HepG2 (cell line): ENCODE data around the gene SEMA6B. TPM values are rescaled to one million over a fixed set of nuclear protein-coding genes. Genes with fewer than 3 reads are reported as not detected.
A peak's percentile ranks its signal among the peaks of the same experiment; 100 is the strongest.

Experiments used
- DNMT3B ChIP-seq: conservative IDR thresholded peaks from 2 replicates; pipeline ENCODE4 v1.6.1; 2016; ENCODE audit warnings: missing biosample characterization, control low read depth
- FIP1L1 ChIP-seq: fragments of 200-400 bp; formaldehyde crosslinking; IDR thresholded peaks from 2 replicates; pipeline ENCODE4 v1.6.1; 2018; ENCODE audit warnings: low read depth, mild to moderate bottlenecking, low read length, moderate library complexity, borderline replicate concordance; ENCODE audit not compliant: insufficient read depth
- FLYWCH1 ChIP-seq: sonication (generic); formaldehyde crosslinking; IDR thresholded peaks from 2 replicates; pipeline ENCODE4 v1.8.1; 2023; ENCODE audit warnings: mild to moderate bottlenecking, missing genetic modification reagents
- HNRNPUL1 ChIP-seq: fragments of 200-400 bp; formaldehyde crosslinking; IDR thresholded peaks from 2 replicates; pipeline ENCODE4 v1.6.1; 2017; ENCODE audit warnings: low read depth, mild to moderate bottlenecking, low read length, moderate library complexity
- KLF13 ChIP-seq: sonication (generic); formaldehyde crosslinking; IDR thresholded peaks from 2 replicates; pipeline ENCODE4 v1.4.0; 2020; ENCODE audit warnings: mild to moderate bottlenecking, missing genetic modification reagents
- TARDBP ChIP-seq: sonication (generic); formaldehyde crosslinking; IDR thresholded peaks from 2 replicates; pipeline ENCODE4 v1.8.0; 2022; ENCODE audit warnings: mild to moderate bottlenecking, missing genetic modification reagents
- TOE1 ChIP-seq: sonication (generic); formaldehyde crosslinking; IDR thresholded peaks from 2 replicates; pipeline ENCODE4 v1.4.0; 2020; ENCODE audit warnings: mild to moderate bottlenecking, missing genetic modification reagents
- ZBTB21 ChIP-seq: sonication (generic); formaldehyde crosslinking; IDR thresholded peaks from 2 replicates; pipeline ENCODE4 v1.4.0; 2020; ENCODE audit warnings: missing genetic modification reagents
- ZEB1 ChIP-seq: IDR thresholded peaks from 2 replicates; pipeline ENCODE4 v1.6.1; 2012; ENCODE audit warnings: mild to moderate bottlenecking, low read depth, inconsistent platforms; ENCODE audit not compliant: insufficient replicate concordance
- ZFYVE20 ChIP-seq: sonication (generic); formaldehyde crosslinking; IDR thresholded peaks from 2 replicates; pipeline ENCODE4 v1.8.0; 2023; ENCODE audit warnings: low read depth, mild to moderate bottlenecking, moderate library complexity, missing genetic modification reagents, borderline replicate concordance
- ZNF446 ChIP-seq: sonication (generic); formaldehyde crosslinking; IDR thresholded peaks from 2 replicates; pipeline ENCODE4 v1.5.0; 2020; ENCODE audit warnings: mild to moderate bottlenecking, missing genetic modification reagents
- ZNF552 ChIP-seq: sonication (generic); formaldehyde crosslinking; IDR thresholded peaks from 2 replicates; pipeline ENCODE4 v1.9.0; 2022; ENCODE audit warnings: missing genetic modification reagents, mild to moderate bottlenecking, borderline replicate concordance
- ZNF557 ChIP-seq: sonication (generic); formaldehyde crosslinking; IDR thresholded peaks from 2 replicates; pipeline ENCODE4 v1.4.0; 2020; ENCODE audit warnings: missing genetic modification reagents
- ZNF572 ChIP-seq: sonication (generic); formaldehyde crosslinking; IDR thresholded peaks from 2 replicates; pipeline ENCODE4 v1.5.1; 2020; ENCODE audit warnings: mild to moderate bottlenecking, missing genetic modification reagents
- ZNF672 ChIP-seq: sonication (generic); formaldehyde crosslinking; IDR thresholded peaks from 2 replicates; pipeline ENCODE4 v1.8.1; 2022; ENCODE audit warnings: missing genetic modification reagents
- ZNF749 ChIP-seq: sonication (generic); formaldehyde crosslinking; IDR thresholded peaks from 2 replicates; pipeline ENCODE4 v1.8.0; 2022; ENCODE audit warnings: mild to moderate bottlenecking, missing genetic modification reagents, moderate library complexity, borderline replicate concordance
- ZNF878 ChIP-seq: sonication (generic); formaldehyde crosslinking; IDR thresholded peaks from 2 replicates; pipeline ENCODE4 v1.8.1; 2023; ENCODE audit warnings: mild to moderate bottlenecking, missing genetic modification reagents, moderate library complexity
- ZSCAN12 ChIP-seq: sonication (generic); formaldehyde crosslinking; IDR thresholded peaks from 2 replicates; pipeline ENCODE4 v1.9.0; 2021; ENCODE audit warnings: mild to moderate bottlenecking, missing genetic modification reagents
- polyA plus RNA-seq, 8 experiments: library from polyadenylated mRNA; depleted of rRNA in 3 of 8; stranded (reverse) in 7 of 8; unstranded in 1 of 8; fragments of >200 nt; fragmentation: Illumina TruSeq in 4 of 8; extraction: Trizol in 4 of 8; gene quantifications; 2 replicates each; pipeline versions ENCODE4 v1.2.1 to v1.2.3, GENCODE V29; 2011 to 2016; ENCODE audit warnings: low read depth in 4 of 8, missing spikeins in 1 of 8, mixed read lengths in 1 of 8; ENCODE audit not compliant: insufficient read depth in 1 of 8
- total RNA-seq, 5 experiments: library from RNA; depleted of rRNA; stranded (reverse); fragments of >200 nt; fragmentation: Illumina TruSeq; extraction: Trizol; gene quantifications; 2 replicates each; pipeline ENCODE4 v1.2.3, GENCODE V29; 2016; ENCODE audit warnings: low read depth in 1 of 5
- TF ChIP-seq, protein P1 (sequence below): sonication (generic); formaldehyde crosslinking; conservative IDR thresholded peaks from 2 replicates; pipeline ENCODE4 v1.8.0; 2022; ENCODE audit warnings: missing genetic modification reagents
- TF ChIP-seq, protein P2 (sequence below): sonication (generic); formaldehyde crosslinking; IDR thresholded peaks from 2 replicates; pipeline ENCODE4 v1.5.1; 2020; ENCODE audit warnings: mild to moderate bottlenecking, missing genetic modification reagents, moderate library complexity
- TF ChIP-seq, protein P3 (sequence below): sonication (generic); formaldehyde crosslinking; IDR thresholded peaks from 2 replicates; pipeline ENCODE4 v1.5.0; 2020; ENCODE audit warnings: mild to moderate bottlenecking, missing genetic modification reagents
- TF ChIP-seq, protein P4 (sequence below): sonication (generic); formaldehyde crosslinking; IDR thresholded peaks from 2 replicates; pipeline ENCODE4 v1.4.0; 2020; ENCODE audit warnings: missing genetic modification reagents

Gene SEMA6B
- total and polyA plus RNA-seq, 2 of the 13 experiments (the other 11 are each of a cell fraction or from before 2014, with no cell fraction given) = 45.5 to 67.1 TPM

DNA sequence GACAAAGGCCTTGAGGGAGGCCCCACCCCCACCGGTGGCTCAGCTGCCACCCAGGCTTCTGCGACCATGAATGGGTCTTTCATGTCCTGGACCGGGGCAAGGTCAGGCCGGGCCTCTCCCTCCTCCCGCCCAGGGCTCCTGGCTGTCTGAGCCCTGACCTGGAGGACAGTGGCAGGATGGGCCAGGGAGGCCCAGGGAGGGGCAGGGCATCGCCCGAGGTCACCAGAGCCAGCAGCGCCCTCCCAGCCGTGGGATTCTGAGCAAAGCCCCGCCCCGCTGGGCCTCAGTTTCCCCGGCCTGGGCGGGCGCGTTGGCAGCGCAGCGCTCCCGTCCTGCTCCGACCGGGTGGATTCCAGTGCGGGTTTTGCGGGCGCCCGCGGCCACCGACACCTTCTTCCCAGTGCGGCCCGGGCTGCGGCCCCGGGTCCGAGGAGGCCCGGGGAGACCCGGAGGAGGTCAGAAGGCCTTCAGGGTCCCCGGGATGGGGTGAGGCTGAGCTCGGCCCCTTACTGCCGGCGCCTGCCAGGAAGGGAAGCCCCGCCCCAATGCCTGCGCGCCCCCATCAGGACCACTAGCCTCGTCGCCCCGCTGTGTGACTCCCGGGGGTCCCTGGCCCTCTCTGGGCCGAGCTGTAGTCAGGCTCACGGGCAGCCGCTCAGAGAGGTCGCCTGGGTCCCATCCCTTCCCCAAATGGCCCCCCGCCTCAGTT lies 24.6 kb upstream of the SEMA6B start (continued):
- TF ChIP-seq ZEB1 (no peak), ZNF557 (CRISPR knock-in tag) (0 out of 2 replicates have a peak, but pooled peaks have one; percentile 36), ZNF552 (CRISPR knock-in tag) (peak; percentile 40; the same call in 1 of the 2 replicates), ZNF749 (CRISPR knock-in tag) (no peak; the same call in 1 of the 2 replicates), ZNF672 (CRISPR knock-in tag) (peak; percentile 32; the same call in 1 of the 2 replicates), ZNF446 (CRISPR knock-in tag) (0 out of 2 replicates have a peak, but pooled peaks have one; percentile 3), FLYWCH1 (CRISPR knock-in tag) (no peak), HNRNPUL1 (0 out of 2 replicates have a peak, but pooled peaks have one; percentile 39), ZSCAN12 (peak; percentile 79; the same call in 1 of the 2 replicates), KLF13 (no peak), FIP1L1 (no peak), ZFYVE20 (CRISPR knock-in tag) (no peak), ZBTB21 (CRISPR knock-in tag) (no peak), TARDBP (CRISPR knock-in tag) (peak; percentile 69), ZNF878 (peak; percentile 54; the same call in 1 of the 2 replicates), DNMT3B (no peak), TOE1 (CRISPR knock-in tag) (0 out of 2 replicates have a peak, but pooled peaks have one; percentile 35), ZNF572 (no peak)
- TF ChIP-seq, protein P1, sequence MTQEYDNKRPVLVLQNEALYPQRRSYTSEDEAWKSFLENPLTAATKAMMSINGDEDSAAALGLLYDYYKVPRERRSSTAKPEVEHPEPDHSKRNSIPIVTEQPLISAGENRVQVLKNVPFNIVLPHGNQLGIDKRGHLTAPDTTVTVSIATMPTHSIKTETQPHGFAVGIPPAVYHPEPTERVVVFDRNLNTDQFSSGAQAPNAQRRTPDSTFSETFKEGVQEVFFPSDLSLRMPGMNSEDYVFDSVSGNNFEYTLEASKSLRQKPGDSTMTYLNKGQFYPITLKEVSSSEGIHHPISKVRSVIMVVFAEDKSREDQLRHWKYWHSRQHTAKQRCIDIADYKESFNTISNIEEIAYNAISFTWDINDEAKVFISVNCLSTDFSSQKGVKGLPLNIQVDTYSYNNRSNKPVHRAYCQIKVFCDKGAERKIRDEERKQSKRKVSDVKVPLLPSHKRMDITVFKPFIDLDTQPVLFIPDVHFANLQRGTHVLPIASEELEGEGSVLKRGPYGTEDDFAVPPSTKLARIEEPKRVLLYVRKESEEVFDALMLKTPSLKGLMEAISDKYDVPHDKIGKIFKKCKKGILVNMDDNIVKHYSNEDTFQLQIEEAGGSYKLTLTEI (CRISPR knock-in tag) = no peak
- TF ChIP-seq, protein P2, sequence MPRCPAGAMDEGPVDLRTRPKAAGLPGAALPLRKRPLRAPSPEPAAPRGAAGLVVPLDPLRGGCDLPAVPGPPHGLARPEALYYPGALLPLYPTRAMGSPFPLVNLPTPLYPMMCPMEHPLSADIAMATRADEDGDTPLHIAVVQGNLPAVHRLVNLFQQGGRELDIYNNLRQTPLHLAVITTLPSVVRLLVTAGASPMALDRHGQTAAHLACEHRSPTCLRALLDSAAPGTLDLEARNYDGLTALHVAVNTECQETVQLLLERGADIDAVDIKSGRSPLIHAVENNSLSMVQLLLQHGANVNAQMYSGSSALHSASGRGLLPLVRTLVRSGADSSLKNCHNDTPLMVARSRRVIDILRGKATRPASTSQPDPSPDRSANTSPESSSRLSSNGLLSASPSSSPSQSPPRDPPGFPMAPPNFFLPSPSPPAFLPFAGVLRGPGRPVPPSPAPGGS = no peak; the same call in 1 of the 2 replicates
- TF ChIP-seq, protein P3, sequence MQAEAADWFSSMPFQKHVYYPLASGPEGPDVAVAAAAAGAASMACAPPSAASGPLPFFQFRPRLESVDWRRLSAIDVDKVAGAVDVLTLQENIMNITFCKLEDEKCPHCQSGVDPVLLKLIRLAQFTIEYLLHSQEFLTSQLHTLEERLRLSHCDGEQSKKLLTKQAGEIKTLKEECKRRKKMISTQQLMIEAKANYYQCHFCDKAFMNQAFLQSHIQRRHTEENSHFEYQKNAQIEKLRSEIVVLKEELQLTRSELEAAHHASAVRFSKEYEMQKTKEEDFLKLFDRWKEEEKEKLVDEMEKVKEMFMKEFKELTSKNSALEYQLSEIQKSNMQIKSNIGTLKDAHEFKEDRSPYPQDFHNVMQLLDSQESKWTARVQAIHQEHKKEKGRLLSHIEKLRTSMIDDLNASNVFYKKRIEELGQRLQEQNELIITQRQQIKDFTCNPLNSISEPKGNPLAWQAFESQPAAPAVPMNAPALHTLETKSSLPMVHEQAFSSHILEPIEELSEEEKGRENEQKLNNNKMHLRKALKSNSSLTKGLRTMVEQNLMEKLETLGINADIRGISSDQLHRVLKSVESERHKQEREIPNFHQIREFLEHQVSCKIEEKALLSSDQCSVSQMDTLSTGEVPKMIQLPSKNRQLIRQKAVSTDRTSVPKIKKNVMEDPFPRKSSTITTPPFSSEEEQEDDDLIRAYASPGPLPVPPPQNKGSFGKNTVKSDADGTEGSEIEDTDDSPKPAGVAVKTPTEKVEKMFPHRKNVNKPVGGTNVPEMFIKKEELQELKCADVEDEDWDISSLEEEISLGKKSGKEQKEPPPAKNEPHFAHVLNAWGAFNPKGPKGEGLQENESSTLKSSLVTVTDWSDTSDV = peak; percentile 19; the same call in 1 of the 2 replicates
- TF ChIP-seq, protein P4, sequence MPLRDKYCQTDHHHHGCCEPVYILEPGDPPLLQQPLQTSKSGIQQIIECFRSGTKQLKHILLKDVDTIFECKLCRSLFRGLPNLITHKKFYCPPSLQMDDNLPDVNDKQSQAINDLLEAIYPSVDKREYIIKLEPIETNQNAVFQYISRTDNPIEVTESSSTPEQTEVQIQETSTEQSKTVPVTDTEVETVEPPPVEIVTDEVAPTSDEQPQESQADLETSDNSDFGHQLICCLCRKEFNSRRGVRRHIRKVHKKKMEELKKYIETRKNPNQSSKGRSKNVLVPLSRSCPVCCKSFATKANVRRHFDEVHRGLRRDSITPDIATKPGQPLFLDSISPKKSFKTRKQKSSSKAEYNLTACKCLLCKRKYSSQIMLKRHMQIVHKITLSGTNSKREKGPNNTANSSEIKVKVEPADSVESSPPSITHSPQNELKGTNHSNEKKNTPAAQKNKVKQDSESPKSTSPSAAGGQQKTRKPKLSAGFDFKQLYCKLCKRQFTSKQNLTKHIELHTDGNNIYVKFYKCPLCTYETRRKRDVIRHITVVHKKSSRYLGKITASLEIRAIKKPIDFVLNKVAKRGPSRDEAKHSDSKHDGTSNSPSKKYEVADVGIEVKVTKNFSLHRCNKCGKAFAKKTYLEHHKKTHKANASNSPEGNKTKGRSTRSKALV (CRISPR knock-in tag) = peak; percentile 76; the same call in 1 of the 2 replicates
